HepG2 (cell line): ENCODE measurements around the gene BAIAP2L1. TPM values are rescaled to one million over a fixed set of nuclear protein-coding genes. Genes with fewer than 3 reads are reported as not detected.

Experiments
- ATF3 ChIP-seq: sonication (generic); formaldehyde crosslinking; IDR thresholded peaks from 2 replicates; pipeline ENCODE4 v1.4.0; 2020; ENCODE audit warnings: missing genetic modification reagents
- ELF3 ChIP-seq: IDR thresholded peaks from 2 replicates; pipeline ENCODE4 v1.6.1; 2016; ENCODE audit warnings: missing genetic modification reagents, missing compliant biosample characterization
- HNRNPLL ChIP-seq: fragments of 200-400 bp; formaldehyde crosslinking; IDR thresholded peaks from 2 replicates; pipeline ENCODE4 v1.6.1; 2017; ENCODE audit warnings: mild to moderate bottlenecking, low read depth, low read length; ENCODE audit not compliant: poor library complexity, severe bottlenecking
- KDM3A ChIP-seq: IDR thresholded peaks from 2 replicates; pipeline ENCODE4 v1.6.1; 2018; ENCODE audit warnings: low read depth, missing compliant biosample characterization
- KLF16 ChIP-seq, 2 experiments: sonication (generic) in 1 of 2; formaldehyde crosslinking in 1 of 2; IDR thresholded peaks; 2 replicates each; pipeline versions ENCODE4 v1.6.1 to v1.8.0; 2016 to 2023; ENCODE audit warnings: missing genetic modification reagents in 2 of 2, missing compliant biosample characterization in 1 of 2
- MXI1 ChIP-seq: IDR thresholded peaks from 3 replicates; pipeline ENCODE4 v1.6.1; 2012; ENCODE audit warnings: low read depth, low read length, inconsistent platforms, borderline replicate concordance
- PRMT3 ChIP-seq: sonication (generic); formaldehyde crosslinking; IDR thresholded peaks from 2 replicates; pipeline ENCODE4 v1.8.1; 2022; ENCODE audit warnings: low read depth, mild to moderate bottlenecking, moderate library complexity, missing genetic modification reagents, borderline replicate concordance
- TARDBP ChIP-seq: sonication (generic); formaldehyde crosslinking; IDR thresholded peaks from 2 replicates; pipeline ENCODE4 v1.8.0; 2022; ENCODE audit warnings: mild to moderate bottlenecking, missing genetic modification reagents
- TFAP4 ChIP-seq: sonication (generic); IDR thresholded peaks from 2 replicates; pipeline ENCODE4 v1.6.1; 2016; ENCODE audit warnings: low read depth, borderline replicate concordance
- TOPORS ChIP-seq: sonication (generic); formaldehyde crosslinking; IDR thresholded peaks from 2 replicates; pipeline ENCODE4 v1.8.0; 2023; ENCODE audit warnings: mild to moderate bottlenecking, missing genetic modification reagents
- ZBTB34 ChIP-seq: sonication (generic); formaldehyde crosslinking; IDR thresholded peaks from 2 replicates; pipeline ENCODE4 v1.8.0; 2022; ENCODE audit warnings: mild to moderate bottlenecking, missing genetic modification reagents
- ZNF17 ChIP-seq: sonication (generic); formaldehyde crosslinking; IDR thresholded peaks from 2 replicates; pipeline ENCODE4 v1.5.0; 2020; ENCODE audit warnings: mild to moderate bottlenecking, missing genetic modification reagents
- ZNF225 ChIP-seq: sonication (generic); formaldehyde crosslinking; IDR thresholded peaks from 2 replicates; pipeline ENCODE4 v1.4.0; 2020; ENCODE audit warnings: mild to moderate bottlenecking, missing genetic modification reagents
- ZNF329 ChIP-seq: sonication (generic); formaldehyde crosslinking; IDR thresholded peaks from 2 replicates; pipeline ENCODE4 v1.9.0; 2021; ENCODE audit warnings: low read depth, mild to moderate bottlenecking, missing genetic modification reagents
- ZNF513 ChIP-seq: sonication (generic); formaldehyde crosslinking; conservative IDR thresholded peaks from 2 replicates; pipeline ENCODE4 v1.5.0; 2020; ENCODE audit warnings: missing genetic modification reagents
- ZNF563 ChIP-seq: sonication (generic); formaldehyde crosslinking; IDR thresholded peaks from 2 replicates; pipeline ENCODE4 v1.8.0; 2022; ENCODE audit warnings: mild to moderate bottlenecking, moderate library complexity, missing genetic modification reagents
- ZNF564 ChIP-seq: sonication (generic); formaldehyde crosslinking; IDR thresholded peaks from 2 replicates; pipeline ENCODE4 v1.8.1; 2023; ENCODE audit warnings: mild to moderate bottlenecking, missing genetic modification reagents
- ZNF737 ChIP-seq: sonication (generic); formaldehyde crosslinking; IDR thresholded peaks from 2 replicates; pipeline ENCODE4 v1.5.0; 2020; ENCODE audit warnings: missing genetic modification reagents, mild to moderate bottlenecking, borderline replicate concordance
- ZSCAN29 ChIP-seq: sonication (generic); formaldehyde crosslinking; conservative IDR thresholded peaks from 2 replicates; pipeline ENCODE4 v1.4.0; 2020; ENCODE audit warnings: mild to moderate bottlenecking, missing genetic modification reagents
- ZZZ3 ChIP-seq: sonication (generic); formaldehyde crosslinking; IDR thresholded peaks from 2 replicates; pipeline ENCODE4 v1.4.0; 2020; ENCODE audit warnings: missing genetic modification reagents, mild to moderate bottlenecking, borderline replicate concordance
- polyA plus RNA-seq, 8 experiments: library from polyadenylated mRNA; depleted of rRNA in 3 of 8; stranded (reverse) in 7 of 8; unstranded in 1 of 8; fragments of >200 nt; fragmentation: Illumina TruSeq in 4 of 8; extraction: Trizol in 4 of 8; gene quantifications; 2 replicates each; pipeline versions ENCODE4 v1.2.1 to v1.2.3, GENCODE V29; 2011 to 2016; ENCODE audit warnings: low read depth in 4 of 8, missing spikeins in 1 of 8, mixed read lengths in 1 of 8; ENCODE audit not compliant: insufficient read depth in 1 of 8
- total RNA-seq, 5 experiments: library from RNA; depleted of rRNA; stranded (reverse); fragments of >200 nt; fragmentation: Illumina TruSeq; extraction: Trizol; gene quantifications; 2 replicates each; pipeline ENCODE4 v1.2.3, GENCODE V29; 2016; ENCODE audit warnings: low read depth in 1 of 5
- TF ChIP-seq, protein P1 (sequence below), 2 experiments: sonication (generic) in 1 of 2; formaldehyde crosslinking in 1 of 2; IDR thresholded peaks; 2 replicates each; pipeline versions ENCODE4 v1.4.0 to v1.6.1; 2018 to 2020; ENCODE audit warnings: missing genetic modification reagents in 2 of 2, borderline replicate concordance in 1 of 2, low read depth in 1 of 2, mild to moderate bottlenecking in 1 of 2, missing biosample characterization in 1 of 2

BAIAP2L1 gene
- total and polyA plus RNA-seq, 2 of the 13 experiments (the other 11 are each of a cell fraction or from before 2014, with no cell fraction given): 13.0 to 21.5 TPM

GRCh38 chr7:98400542-98401340 is at the start of gene BAIAP2L1 (continued):
- TF ChIP-seq ZNF737 (CRISPR knock-in tag): no peak
- TF ChIP-seq PRMT3 (CRISPR knock-in tag): no peak
- no peak for TF ChIP-seq KDM3A (CRISPR knock-in tag)
- TF ChIP-seq ZNF564 (CRISPR knock-in tag): peak; percentile 79; the same call in 1 of the 2 replicates
- TF ChIP-seq, protein P1, sequence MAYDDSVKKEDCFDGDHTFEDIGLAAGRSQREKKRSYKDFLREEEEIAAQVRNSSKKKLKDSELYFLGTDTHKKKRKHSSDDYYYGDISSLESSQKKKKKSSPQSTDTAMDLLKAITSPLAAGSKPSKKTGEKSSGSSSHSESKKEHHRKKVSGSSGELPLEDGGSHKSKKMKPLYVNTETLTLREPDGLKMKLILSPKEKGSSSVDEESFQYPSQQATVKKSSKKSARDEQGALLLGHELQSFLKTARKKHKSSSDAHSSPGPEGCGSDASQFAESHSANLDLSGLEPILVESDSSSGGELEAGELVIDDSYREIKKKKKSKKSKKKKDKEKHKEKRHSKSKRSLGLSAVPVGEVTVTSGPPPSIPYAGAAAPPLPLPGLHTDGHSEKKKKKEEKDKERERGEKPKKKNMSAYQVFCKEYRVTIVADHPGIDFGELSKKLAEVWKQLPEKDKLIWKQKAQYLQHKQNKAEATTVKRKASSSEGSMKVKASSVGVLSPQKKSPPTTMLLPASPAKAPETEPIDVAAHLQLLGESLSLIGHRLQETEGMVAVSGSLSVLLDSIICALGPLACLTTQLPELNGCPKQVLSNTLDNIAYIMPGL (CRISPR knock-in tag; IDR thresholded peaks at IDR 0.05; ENCODE audit: borderline replicate concordance in 1 of 2, low read depth in 1 of 2): peak in 1 of 2 experiments; percentile 66; a peak in 3 of 4 replicates
- no peak for TF ChIP-seq ZZZ3 (CRISPR knock-in tag)
- peak; percentile 41; the same call in 1 of the 2 replicates for TF ChIP-seq ZNF329
- TF ChIP-seq ATF3 (CRISPR knock-in tag): no peak
- TF ChIP-seq TFAP4: peak; percentile 58; the same call in 1 of the 2 replicates
- peak; percentile 25; the same call in 1 of the 2 replicates for TF ChIP-seq TARDBP (CRISPR knock-in tag)
- no peak for TF ChIP-seq ZNF513 (CRISPR knock-in tag)
- no peak for TF ChIP-seq ZBTB34 (CRISPR knock-in tag)
- TF ChIP-seq ELF3 (CRISPR knock-in tag): 0 out of 2 replicates have a peak, but pooled peaks have one; percentile 7
- TF ChIP-seq ZNF17 (CRISPR knock-in tag): no peak
- peak; percentile 54 for TF ChIP-seq HNRNPLL
- TF ChIP-seq ZNF225 (CRISPR knock-in tag): no peak
- TF ChIP-seq ZSCAN29: 0 out of 2 replicates have a peak, but pooled peaks have one; percentile 57
- TF ChIP-seq KLF16 (CRISPR knock-in tag; IDR thresholded peaks at IDR 0.05): peak in 1 of 2 experiments; percentile 66; a peak in 1 of 4 replicates
- TF ChIP-seq MXI1: peak; percentile 55; the same call in 1 of the 3 replicates
- 0 out of 2 replicates have a peak, but pooled peaks have one; percentile 39 for TF ChIP-seq TOPORS (CRISPR knock-in tag)
- peak; percentile 78 for TF ChIP-seq ZNF563 (CRISPR knock-in tag)
